ENCODE measurements around the gene AHR.

AHR gene

DNA sequence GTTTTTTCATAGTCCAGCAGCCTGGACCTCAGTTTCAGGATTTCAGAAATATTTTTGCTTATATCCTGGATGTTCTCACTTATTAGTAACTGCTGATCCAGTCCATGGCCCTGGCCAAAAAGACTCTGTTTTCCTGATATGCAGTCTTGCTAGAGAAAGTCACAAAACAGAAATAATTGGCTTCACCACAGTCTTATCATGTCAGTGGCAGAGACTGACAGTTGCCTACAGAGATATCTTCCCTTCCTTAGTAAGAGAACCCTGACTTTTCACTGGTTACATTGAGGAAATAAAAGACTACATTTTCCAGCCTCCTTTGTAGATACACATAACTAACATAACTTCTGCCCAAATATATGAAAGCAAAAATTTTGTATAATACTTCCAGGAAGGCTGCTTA is 56.6 kb downstream of the AHR start:
- Histone ChIP-seq H3K27ac (ENCODE audit: low read depth in 2 of 2, low read length in 2 of 2) (no peak overlapping the region), H3K9ac (ENCODE audit: low read depth in 1 of 2, low read length in 2 of 2) (no peak overlapping the region), H3K4me1 (ENCODE audit: control insufficient read depth in 2 of 2, insufficient read depth in 2 of 2, low read length in 2 of 2) (no peaks in the 10 kb centered on the region), H3K27me3 (ENCODE audit: control insufficient read depth in 2 of 2, insufficient read depth in 2 of 2, low read length in 2 of 2) (no peaks in the 10 kb centered on the region), H3K9me3 (ENCODE audit: control insufficient read depth in 2 of 2, low read length in 2 of 2) (no peaks in the 10 kb centered on the region), H3K4me3 (ENCODE audit: low read length in 2 of 2) (no peak overlapping the region), H3K36me3 (ENCODE audit: control insufficient read depth in 2 of 2, insufficient read depth in 2 of 2, low read length in 2 of 2) (no peaks in the 10 kb centered on the region)

DNA sequence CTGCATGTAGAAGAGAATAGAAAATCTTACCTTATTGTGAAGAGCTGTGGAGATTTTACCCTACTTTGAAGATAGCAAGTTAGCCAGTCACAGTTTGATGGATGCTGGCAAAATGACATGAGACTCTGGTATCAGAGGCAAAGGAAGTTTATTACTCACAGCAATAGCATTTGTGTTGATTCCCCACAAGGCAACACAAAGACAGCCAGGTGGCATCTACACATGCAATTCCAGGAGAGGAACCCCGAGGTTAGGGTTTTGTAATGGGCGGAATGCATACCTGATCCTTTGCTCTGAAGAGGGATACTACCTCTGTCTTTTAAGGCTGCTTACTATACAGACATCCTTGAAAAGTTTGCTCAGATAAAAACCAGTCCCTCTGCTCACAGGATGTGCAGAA is 59.5 kb downstream of the AHR start:
- Histone ChIP-seq H3K9ac (ENCODE audit: low read depth in 1 of 2, low read length in 2 of 2) (no peak overlapping the region), H3K27ac (ENCODE audit: low read depth in 2 of 2, low read length in 2 of 2) (no peak overlapping the region), H3K9me3 (ENCODE audit: control insufficient read depth in 2 of 2, low read length in 2 of 2) (no peaks in the 10 kb centered on the region), H3K36me3 (ENCODE audit: control insufficient read depth in 2 of 2, insufficient read depth in 2 of 2, low read length in 2 of 2) (no peaks in the 10 kb centered on the region), H3K27me3 (ENCODE audit: control insufficient read depth in 2 of 2, insufficient read depth in 2 of 2, low read length in 2 of 2) (no peaks in the 10 kb centered on the region), H3K4me3 (ENCODE audit: low read length in 2 of 2) (no peak overlapping the region), H3K4me1 (ENCODE audit: control insufficient read depth in 2 of 2, insufficient read depth in 2 of 2, low read length in 2 of 2) (no peaks in the 10 kb centered on the region)

DNA sequence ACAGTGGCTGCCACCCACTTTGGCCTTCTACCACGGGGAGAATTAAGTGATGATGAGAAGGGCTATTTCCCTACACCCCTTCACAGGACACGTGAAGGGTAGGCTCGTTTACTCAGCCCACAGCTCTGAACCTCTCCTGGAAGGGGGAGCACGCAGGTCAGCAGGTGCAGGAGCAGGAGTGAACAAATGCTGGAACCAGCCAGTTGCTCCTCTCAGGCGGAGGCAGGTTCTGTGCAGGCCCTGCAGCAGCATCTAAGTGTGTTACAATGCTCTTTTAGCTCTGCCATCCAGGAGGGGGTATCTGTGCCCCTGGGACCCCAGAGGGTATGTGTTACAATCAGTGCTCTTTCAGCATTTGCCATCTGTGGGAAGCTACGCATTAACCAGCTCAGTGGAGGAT is 61.2 kb downstream of the AHR start:
- H3K9me3 ChIP-seq (ENCODE audit: control insufficient read depth in 2 of 2, low read length in 2 of 2), result no peaks in the 10 kb centered on the region
- no peak overlapping the region for H3K9ac ChIP-seq (ENCODE audit: low read depth in 1 of 2, low read length in 2 of 2)
- no peaks in the 10 kb centered on the region for H3K36me3 ChIP-seq (ENCODE audit: control insufficient read depth in 2 of 2, insufficient read depth in 2 of 2, low read length in 2 of 2)
- H3K27ac ChIP-seq (ENCODE audit: low read depth in 2 of 2, low read length in 2 of 2), result no peak overlapping the region
- H3K4me3 ChIP-seq (ENCODE audit: low read length in 2 of 2), result no peak overlapping the region
- H3K27me3 ChIP-seq (ENCODE audit: control insufficient read depth in 2 of 2, insufficient read depth in 2 of 2, low read length in 2 of 2), result no peaks in the 10 kb centered on the region
- no peaks in the 10 kb centered on the region for H3K4me1 ChIP-seq (ENCODE audit: control insufficient read depth in 2 of 2, insufficient read depth in 2 of 2, low read length in 2 of 2)

DNA sequence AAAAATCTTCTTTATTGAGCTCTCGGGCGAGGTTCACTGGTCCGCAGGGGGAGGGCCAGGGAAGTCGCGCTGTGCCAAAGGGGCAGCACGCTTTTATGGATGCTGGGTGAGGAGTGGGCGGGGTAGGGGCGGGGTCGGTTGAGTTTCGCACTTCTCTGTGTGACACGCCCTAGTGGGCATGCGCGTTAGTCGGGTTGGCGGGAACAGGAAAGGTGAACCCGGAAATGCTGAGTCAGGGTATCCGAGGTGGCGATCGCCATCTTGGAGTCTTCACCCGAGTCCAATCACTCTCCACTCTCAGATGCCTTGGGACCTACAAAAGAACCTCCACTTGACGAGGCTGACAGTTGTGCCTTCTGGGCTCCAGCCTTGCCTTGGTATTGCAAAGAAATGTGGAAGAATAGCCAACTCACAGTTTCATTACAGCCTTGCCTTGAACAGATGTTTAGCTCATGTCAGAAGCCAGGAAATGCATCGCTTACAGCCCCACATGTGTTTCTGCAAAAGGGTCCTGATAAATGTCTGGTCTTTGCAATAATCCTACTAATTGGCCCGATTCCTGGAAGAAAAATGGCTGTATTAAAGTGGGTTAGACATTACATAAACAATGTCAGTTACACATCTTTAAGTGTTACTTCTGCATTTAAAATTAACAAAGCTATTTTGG is 64.1 kb downstream of the AHR start:
- H3K27ac ChIP-seq (ENCODE audit: low read depth in 2 of 2, low read length in 2 of 2), result no peak overlapping the region
- no peaks in the 10 kb centered on the region for H3K4me1 ChIP-seq (ENCODE audit: control insufficient read depth in 2 of 2, insufficient read depth in 2 of 2, low read length in 2 of 2)
- H3K4me3 ChIP-seq (ENCODE audit: low read length in 2 of 2), result no peak overlapping the region
- H3K9me3 ChIP-seq (ENCODE audit: control insufficient read depth in 2 of 2, low read length in 2 of 2), result no peaks in the 10 kb centered on the region
- H3K9ac ChIP-seq (ENCODE audit: low read depth in 1 of 2, low read length in 2 of 2), result no peak overlapping the region
- no peaks in the 10 kb centered on the region for H3K27me3 ChIP-seq (ENCODE audit: control insufficient read depth in 2 of 2, insufficient read depth in 2 of 2, low read length in 2 of 2)
- H3K36me3 ChIP-seq (ENCODE audit: control insufficient read depth in 2 of 2, insufficient read depth in 2 of 2, low read length in 2 of 2), result no peaks in the 10 kb centered on the region

DNA sequence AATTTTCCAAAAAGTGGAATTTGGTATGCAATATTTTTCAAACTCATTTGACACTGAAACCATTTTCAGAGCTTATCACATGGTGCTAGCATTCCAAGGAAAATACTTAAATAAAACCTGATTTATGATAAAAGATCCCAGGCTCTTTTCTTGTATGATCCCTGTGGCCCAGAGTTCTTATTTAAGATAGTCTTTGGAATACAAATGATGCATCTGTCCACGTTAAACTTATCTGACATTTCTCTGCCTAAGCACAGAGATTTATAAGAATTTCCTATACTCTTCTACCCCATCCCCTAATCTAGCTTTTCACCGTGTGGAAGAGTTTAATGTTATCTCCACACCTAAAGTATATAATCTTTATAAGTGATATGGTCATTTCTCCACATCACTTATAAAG is 66.2 kb downstream of the AHR start:
- Histone ChIP-seq H3K4me1 (ENCODE audit: control insufficient read depth in 2 of 2, insufficient read depth in 2 of 2, low read length in 2 of 2) (no peaks in the 10 kb centered on the region), H3K4me3 (ENCODE audit: low read length in 2 of 2) (no peak overlapping the region), H3K9ac (ENCODE audit: low read depth in 1 of 2, low read length in 2 of 2) (no peak overlapping the region)

DNA sequence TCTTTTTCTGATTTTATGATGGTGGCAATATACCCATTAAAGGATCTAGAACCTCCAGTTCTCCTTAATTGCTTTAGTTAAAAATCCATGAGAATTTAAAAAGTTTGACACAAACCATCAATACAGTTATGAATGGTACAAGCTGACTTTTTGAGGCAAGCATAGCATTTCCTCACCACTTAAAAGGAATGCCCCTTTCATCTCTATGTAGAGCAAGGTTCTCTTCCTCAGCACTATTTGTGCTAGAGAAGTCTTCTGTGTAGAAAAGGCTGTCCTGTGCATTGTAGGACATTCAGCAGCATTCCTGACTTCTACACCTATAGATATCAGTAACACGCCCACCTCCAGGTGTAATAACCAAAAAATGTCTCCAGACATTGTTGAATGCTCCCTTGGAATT is 67.3 kb downstream of the AHR start:
- H3K4me3 ChIP-seq (ENCODE audit: low read length in 2 of 2), result no peak overlapping the region
- no peak overlapping the region for H3K9ac ChIP-seq (ENCODE audit: low read depth in 1 of 2, low read length in 2 of 2)
- no peaks in the 10 kb centered on the region for H3K36me3 ChIP-seq (ENCODE audit: control insufficient read depth in 2 of 2, insufficient read depth in 2 of 2, low read length in 2 of 2)
- H3K27ac ChIP-seq (ENCODE audit: low read depth in 2 of 2, low read length in 2 of 2), result no peak overlapping the region
- H3K4me1 ChIP-seq (ENCODE audit: control insufficient read depth in 2 of 2, insufficient read depth in 2 of 2, low read length in 2 of 2), result no peaks in the 10 kb centered on the region
- H3K9me3 ChIP-seq (ENCODE audit: control insufficient read depth in 2 of 2, low read length in 2 of 2), result no peaks in the 10 kb centered on the region
- H3K27me3 ChIP-seq (ENCODE audit: control insufficient read depth in 2 of 2, insufficient read depth in 2 of 2, low read length in 2 of 2), result no peaks in the 10 kb centered on the region

More for the DNA sequence above, 66.2 kb downstream of the AHR start:
- Histone ChIP-seq H3K36me3 (ENCODE audit: control insufficient read depth in 2 of 2, insufficient read depth in 2 of 2, low read length in 2 of 2) (no peaks in the 10 kb centered on the region), H3K9me3 (ENCODE audit: control insufficient read depth in 2 of 2, low read length in 2 of 2) (no peaks in the 10 kb centered on the region), H3K27ac (ENCODE audit: low read depth in 2 of 2, low read length in 2 of 2) (no peak overlapping the region), H3K27me3 (ENCODE audit: control insufficient read depth in 2 of 2, insufficient read depth in 2 of 2, low read length in 2 of 2) (no peaks in the 10 kb centered on the region)

DNA sequence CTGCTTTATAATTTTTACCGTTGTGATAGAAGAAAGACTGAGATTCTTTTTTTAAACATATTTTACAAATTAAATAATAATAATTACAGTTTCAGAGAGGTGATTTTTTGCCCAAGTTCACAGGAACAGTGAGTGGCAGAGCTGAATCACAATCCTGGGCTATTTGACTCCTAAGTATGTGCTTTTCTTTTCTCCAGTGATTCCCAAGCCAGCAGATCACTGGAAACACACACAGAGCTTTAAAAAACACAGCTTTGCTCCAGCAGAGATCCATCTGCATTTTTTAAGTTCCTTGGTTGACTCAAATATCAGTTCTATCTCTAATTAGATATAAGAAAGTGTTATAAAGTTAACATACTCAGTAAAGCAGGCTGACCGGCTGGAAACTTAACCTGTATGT is 69.0 kb downstream of the AHR start:
- Histone ChIP-seq H3K36me3 (ENCODE audit: control insufficient read depth in 2 of 2, insufficient read depth in 2 of 2, low read length in 2 of 2) (no peaks in the 10 kb centered on the region), H3K27ac (ENCODE audit: low read depth in 2 of 2, low read length in 2 of 2) (no peak overlapping the region), H3K27me3 (ENCODE audit: control insufficient read depth in 2 of 2, insufficient read depth in 2 of 2, low read length in 2 of 2) (no peaks in the 10 kb centered on the region), H3K9ac (ENCODE audit: low read depth in 1 of 2, low read length in 2 of 2) (no peak overlapping the region), H3K9me3 (ENCODE audit: control insufficient read depth in 2 of 2, low read length in 2 of 2) (no peaks in the 10 kb centered on the region), H3K4me1 (ENCODE audit: control insufficient read depth in 2 of 2, insufficient read depth in 2 of 2, low read length in 2 of 2) (peaks cover 0 to 2% of the 10 kb centered on the region in 2 donors), H3K4me3 (ENCODE audit: low read length in 2 of 2) (no peak overlapping the region)

DNA sequence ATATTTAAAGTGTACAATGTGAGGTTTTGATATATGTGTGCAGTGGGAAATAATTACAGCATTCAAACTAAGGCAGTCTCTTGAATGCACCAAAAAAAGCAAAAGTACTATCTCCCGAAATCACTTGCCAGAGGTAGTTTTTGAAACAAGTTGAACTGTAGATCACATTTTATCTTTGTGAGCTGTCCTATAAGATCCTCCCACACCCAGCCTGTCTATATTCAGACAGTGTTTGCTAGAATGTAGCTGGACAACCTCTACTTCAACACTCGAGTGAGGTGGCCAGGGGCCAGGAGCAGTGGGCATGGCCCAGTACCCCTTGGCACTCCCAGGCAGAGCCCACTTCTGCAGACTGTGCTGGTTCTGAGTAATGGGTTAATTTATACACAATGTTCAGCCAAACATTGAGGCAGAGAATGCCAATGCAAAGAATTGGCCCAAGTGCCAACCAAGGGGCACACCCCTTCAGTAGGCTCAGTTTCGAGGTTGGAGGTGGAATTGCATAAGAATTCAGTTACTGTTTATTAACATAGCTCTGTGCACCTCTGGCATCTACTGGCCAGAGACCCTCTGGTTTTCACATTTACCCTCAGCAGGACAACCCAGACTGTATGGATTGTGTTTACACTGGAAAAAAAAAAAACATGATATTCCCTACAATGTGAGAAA is 70.5 kb downstream of the AHR start:
- H3K27ac ChIP-seq (ENCODE audit: low read depth in 2 of 2, low read length in 2 of 2), result no peak overlapping the region
- peaks cover 0 to 2% of the 10 kb centered on the region in 2 donors for H3K4me1 ChIP-seq (ENCODE audit: control insufficient read depth in 2 of 2, insufficient read depth in 2 of 2, low read length in 2 of 2)

DNA sequence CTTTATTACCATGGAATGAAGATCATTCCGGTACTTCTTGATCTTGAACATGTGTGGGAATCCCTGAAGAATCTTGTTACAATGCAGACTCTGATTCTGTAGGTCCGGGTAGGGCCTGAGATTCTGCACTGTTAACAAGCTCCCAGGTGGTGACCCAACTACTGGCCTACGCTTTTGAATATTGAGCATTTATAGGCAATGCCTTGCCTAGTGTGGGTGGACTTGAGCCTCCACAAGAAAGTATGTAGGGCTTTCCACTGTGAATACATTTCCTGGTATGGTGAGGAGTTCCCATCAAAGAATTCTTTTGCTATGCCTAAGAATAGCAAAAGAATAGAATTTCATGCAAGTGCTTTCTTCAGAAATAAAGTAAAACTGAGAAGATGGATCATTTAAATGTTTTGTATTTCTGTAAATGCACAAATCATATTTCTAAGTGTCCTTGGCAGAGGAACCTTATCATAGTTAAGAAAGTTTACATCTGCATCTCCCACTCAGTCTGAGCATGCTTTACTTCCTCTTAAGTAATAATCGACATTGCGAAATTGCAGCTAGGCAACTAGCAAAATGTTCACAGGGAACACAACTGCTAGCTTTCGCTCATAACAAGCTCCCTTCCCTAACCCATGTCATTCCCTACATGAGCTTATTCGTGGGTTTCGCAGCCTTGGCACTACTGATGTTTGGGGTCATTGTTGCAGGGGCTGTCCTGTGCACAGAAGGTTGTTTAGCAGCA is 71.4 kb downstream of the AHR start:
- H3K4me3 ChIP-seq (ENCODE audit: low read length in 2 of 2), result no peak overlapping the region
- no peaks in the 10 kb centered on the region for H3K36me3 ChIP-seq (ENCODE audit: control insufficient read depth in 2 of 2, insufficient read depth in 2 of 2, low read length in 2 of 2)
- no peaks in the 10 kb centered on the region for H3K27me3 ChIP-seq (ENCODE audit: control insufficient read depth in 2 of 2, insufficient read depth in 2 of 2, low read length in 2 of 2)
- H3K9me3 ChIP-seq (ENCODE audit: control insufficient read depth in 2 of 2, low read length in 2 of 2), result no peaks in the 10 kb centered on the region
- H3K9ac ChIP-seq (ENCODE audit: low read depth in 1 of 2, low read length in 2 of 2), result no peak overlapping the region
- peak overlapping the region in 1 of 2 donors; percentile 2 for H3K27ac ChIP-seq (ENCODE audit: low read depth in 2 of 2, low read length in 2 of 2)
- H3K4me1 ChIP-seq (ENCODE audit: control insufficient read depth in 2 of 2, insufficient read depth in 2 of 2, low read length in 2 of 2), result peaks cover 0 to 2% of the 10 kb centered on the region in 2 donors

More for the DNA sequence above, 70.5 kb downstream of the AHR start:
- Histone ChIP-seq H3K27me3 (ENCODE audit: control insufficient read depth in 2 of 2, insufficient read depth in 2 of 2, low read length in 2 of 2) (no peaks in the 10 kb centered on the region), H3K4me3 (ENCODE audit: low read length in 2 of 2) (no peak overlapping the region), H3K36me3 (ENCODE audit: control insufficient read depth in 2 of 2, insufficient read depth in 2 of 2, low read length in 2 of 2) (no peaks in the 10 kb centered on the region), H3K9ac (ENCODE audit: low read depth in 1 of 2, low read length in 2 of 2) (no peak overlapping the region), H3K9me3 (ENCODE audit: control insufficient read depth in 2 of 2, low read length in 2 of 2) (no peaks in the 10 kb centered on the region)

DNA sequence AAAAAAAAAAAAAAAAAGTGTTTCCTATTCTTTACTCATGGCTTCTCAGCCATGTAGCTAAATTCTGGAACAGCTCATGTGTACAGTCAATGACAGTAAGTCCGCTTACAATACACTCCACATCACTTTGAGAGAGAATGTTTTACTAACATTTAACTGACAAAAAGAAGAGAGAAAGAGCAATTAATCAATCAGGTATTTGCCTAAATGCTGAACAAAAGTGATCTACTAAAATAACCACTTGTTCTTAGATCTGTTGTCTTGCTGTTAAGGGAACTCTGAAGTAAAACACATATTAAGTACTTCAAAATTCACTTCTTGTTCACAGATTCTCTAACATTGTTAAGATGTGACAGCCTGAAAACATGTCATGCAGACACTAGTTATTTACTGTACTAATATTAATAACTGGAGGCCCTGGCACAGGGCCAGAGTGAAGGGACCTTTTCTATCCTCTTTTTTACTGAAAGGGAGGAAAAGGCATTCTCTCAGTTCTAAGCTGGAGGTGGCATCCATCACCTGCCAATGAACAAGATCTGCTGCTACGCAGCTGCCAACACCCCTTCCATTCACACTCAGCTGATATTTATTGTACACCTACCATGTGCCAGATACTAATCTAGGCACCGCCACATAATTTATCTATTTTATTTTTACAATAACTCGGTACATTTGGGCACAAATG is 72.6 kb downstream of the AHR start:
- Histone ChIP-seq H3K9ac (ENCODE audit: low read depth in 1 of 2, low read length in 2 of 2) (no peak overlapping the region), H3K27ac (ENCODE audit: low read depth in 2 of 2, low read length in 2 of 2) (no peak overlapping the region), H3K9me3 (ENCODE audit: control insufficient read depth in 2 of 2, low read length in 2 of 2) (no peaks in the 10 kb centered on the region), H3K27me3 (ENCODE audit: control insufficient read depth in 2 of 2, insufficient read depth in 2 of 2, low read length in 2 of 2) (no peaks in the 10 kb centered on the region), H3K36me3 (ENCODE audit: control insufficient read depth in 2 of 2, insufficient read depth in 2 of 2, low read length in 2 of 2) (no peaks in the 10 kb centered on the region), H3K4me3 (ENCODE audit: low read length in 2 of 2) (no peak overlapping the region), H3K4me1 (ENCODE audit: control insufficient read depth in 2 of 2, insufficient read depth in 2 of 2, low read length in 2 of 2) (peaks cover 0 to 2% of the 10 kb centered on the region in 2 donors)
